DND-41 (cell line): ENCODE results near the gene RASGEF1C.

Experiments
- ATAC-seq: fragments of 200-7000 bp; cut with Tn5 transposase; 3 replicates; pipeline ENCODE4 v1.9.1; 2021; ENCODE audit warnings: low read depth; ENCODE audit not compliant: insufficient read depth
- DNase-seq: peaks from one replicate; pipeline ENCODE4 v3.0.0-alpha.2; 2020
- H2AFZ ChIP-seq: 2 replicates; pipeline ENCODE4 v1.6.0; 2012; ENCODE audit warnings: low read depth, low read length
- H3K27ac ChIP-seq: 2 replicates; pipeline ENCODE4 v1.5.1; 2012; ENCODE audit warnings: low read length, inconsistent platforms
- H3K27me3 ChIP-seq: fragments of 200-600 bp; sonication (generic); 2 replicates; pipeline ENCODE4 v1.6.0; 2012; ENCODE audit warnings: low read length, mild to moderate bottlenecking, inconsistent platforms; ENCODE audit not compliant: insufficient read depth, poor library complexity
- H3K36me3 ChIP-seq: 2 replicates; pipeline ENCODE4 v1.5.1; 2012; ENCODE audit warnings: low read length, inconsistent platforms; ENCODE audit not compliant: insufficient read depth
- H3K4me1 ChIP-seq: 2 replicates; pipeline ENCODE4 v1.5.1; 2012; ENCODE audit warnings: mild to moderate bottlenecking, low read length; ENCODE audit not compliant: insufficient read depth
- H3K4me2 ChIP-seq: 2 replicates; pipeline ENCODE4 v1.6.0; 2012; ENCODE audit warnings: mild to moderate bottlenecking, moderate library complexity, low read length, inconsistent platforms; ENCODE audit not compliant: insufficient read depth
- H3K4me3 ChIP-seq, 2 experiments: fragments of 200-600 bp in 1 of 2; shearing (Covaris generic) in 1 of 2; 2 replicates each; pipeline ENCODE4 v1.5.1; 2012 to 2016; ENCODE audit warnings: inconsistent platforms in 2 of 2, low read length in 2 of 2, mild to moderate bottlenecking in 2 of 2, low read depth in 1 of 2, moderate library complexity in 1 of 2
- H3K79me2 ChIP-seq: 2 replicates; pipeline ENCODE4 v1.6.0; 2012; ENCODE audit warnings: low read length, inconsistent platforms; ENCODE audit not compliant: insufficient read depth
- H3K9ac ChIP-seq: 2 replicates; pipeline ENCODE4 v1.6.0; 2012; ENCODE audit warnings: low read depth, mild to moderate bottlenecking, inconsistent platforms, low read length, moderate library complexity
- H3K9me3 ChIP-seq: 2 replicates; pipeline ENCODE4 v1.5.1; 2012; ENCODE audit warnings: low read length, moderate library complexity, mild to moderate bottlenecking, inconsistent platforms; ENCODE audit not compliant: insufficient read depth, severe bottlenecking
- H4K20me1 ChIP-seq: 2 replicates; pipeline ENCODE4 v1.6.0; 2012; ENCODE audit warnings: low read length; ENCODE audit not compliant: insufficient read depth
- CTCF ChIP-seq: IDR thresholded peaks from 2 replicates; pipeline ENCODE4 v1.5.1; 2012; ENCODE audit warnings: borderline replicate concordance, low read length, moderate library complexity, mild to moderate bottlenecking; ENCODE audit not compliant: poor library complexity, severe bottlenecking; ENCODE audit errors: extremely low read depth
- EZH2 ChIP-seq: IDR thresholded peaks from 3 replicates; pipeline ENCODE4 v1.6.1; 2012; ENCODE audit warnings: borderline replicate concordance, low read depth, mild to moderate bottlenecking, moderate library complexity, low read length, inconsistent platforms; ENCODE audit not compliant: severe bottlenecking

RASGEF1C gene

GRCh38 chr5:180082633-180083420, 126.2 kb downstream of the RASGEF1C start:
- peaks cover 5% of the 10 kb centered on the region for H3K27me3 ChIP-seq
- H3K9ac ChIP-seq = no peak overlapping the region
- no peaks in the 10 kb centered on the region for H3K4me1 ChIP-seq
- no peaks in the 10 kb centered on the region for H3K9me3 ChIP-seq
- H3K4me3 ChIP-seq = no peak overlapping the region
- no peaks in the 10 kb centered on the region for H3K79me2 ChIP-seq
- H4K20me1 ChIP-seq = no peaks in the 10 kb centered on the region
- DNase-seq (no peak), ATAC-seq (no peak)
- no peaks in the 10 kb centered on the region for H3K36me3 ChIP-seq
- no peak overlapping the region for H2AFZ ChIP-seq
- H3K27ac ChIP-seq = no peak overlapping the region
- H3K4me2 ChIP-seq = no peak overlapping the region
- TF ChIP-seq CTCF (no peak), EZH2 (no peak)

- Histone ChIP-seq H3K9ac (no peak overlapping the region), H2AFZ (no peak overlapping the region), H3K4me2 (no peak overlapping the region), H3K36me3 (no peaks in the 10 kb centered on the region), H3K27me3 (peaks cover 7% of the 10 kb centered on the region), H4K20me1 (no peaks in the 10 kb centered on the region), H3K4me1 (no peaks in the 10 kb centered on the region), H3K27ac (no peak overlapping the region), H3K79me2 (no peaks in the 10 kb centered on the region), H3K9me3 (no peaks in the 10 kb centered on the region), H3K4me3 (no peak overlapping the region)
- DNase-seq (no peak), ATAC-seq (no peak)
- no peak for TF ChIP-seq EZH2
- no peak for TF ChIP-seq CTCF
Measured at GRCh38 chr5:180081481-180081880, 127.5 kb downstream of the RASGEF1C start.

GRCh38 chr5:180080486-180081280, 128.3 kb downstream of the RASGEF1C start:
- no peak overlapping the region for H3K4me2 ChIP-seq
- no peak for DNase-seq
- H4K20me1 ChIP-seq = no peaks in the 10 kb centered on the region
- no peaks in the 10 kb centered on the region for H3K36me3 ChIP-seq
- H3K27me3 ChIP-seq = peaks cover 7% of the 10 kb centered on the region
- no peak overlapping the region for H3K4me3 ChIP-seq
- TF ChIP-seq EZH2 (no peak), CTCF (no peak)
- H2AFZ ChIP-seq = no peak overlapping the region
- no peak for ATAC-seq
- no peaks in the 10 kb centered on the region for H3K79me2 ChIP-seq
- H3K27ac ChIP-seq = no peak overlapping the region
- H3K9ac ChIP-seq = no peak overlapping the region
- H3K9me3 ChIP-seq = no peaks in the 10 kb centered on the region
- no peaks in the 10 kb centered on the region for H3K4me1 ChIP-seq
